Endothelial cell of umbilical vein (primary cell): ENCODE measurements around the gene CELF2. TPM values are rescaled to one million over a fixed set of nuclear protein-coding genes. Genes with fewer than 3 reads are reported as not detected.

Experiments
- BruUV-seq: library from RNA; stranded (reverse); fragments of 400-500 nt; replicated peaks from 2 replicates; lab custom pipeline; 2021; lab: Mats Ljungman, UMichigan
- CTCF ChIA-PET: fragments of 300-600, 350-600 bp; sonication (Branson Sonifier 250); formaldehyde crosslinking; loops from one replicate; lab custom pipeline; 2021; ENCODE audit warnings: antibody characterized with exemption, inconsistent platforms; lab: Charles Lee
- POLR2A ChIA-PET: fragments of 300-600, 350-600 bp; sonication (Branson Sonifier 250); formaldehyde crosslinking; loops from one replicate; lab custom pipeline; 2021; ENCODE audit warnings: antibody characterized with exemption, inconsistent platforms; lab: Charles Lee
- DNase-seq: peaks from one replicate; pipeline ENCODE4 v3.0.0-alpha.2; 2011; ENCODE audit warnings: low read depth, low spot score
- FAIRE-seq: peaks from 2 replicates; lab custom pipeline; 2011; peaks lifted over from hg19 to GRCh38; lab: Jason Lieb, UNC
- H2AFZ ChIP-seq: 2 replicates; pipeline ENCODE4 v1.6.0; 2012; ENCODE audit warnings: low read depth, low read length, control low read depth, inconsistent platforms
- H3K27ac ChIP-seq: 2 replicates; pipeline ENCODE4 v1.5.1; 2011; ENCODE audit warnings: low read depth, mild to moderate bottlenecking, control low read depth, low read length, moderate library complexity; ENCODE audit not compliant: insufficient read depth
- H3K27me3 ChIP-seq, 2 experiments: 2 replicates each; pipeline versions ENCODE4 v1.6.0 to v1.6.1; 2011; ENCODE audit warnings: low read length in 2 of 2, mixed read lengths in 1 of 2; ENCODE audit not compliant: control insufficient read depth in 2 of 2, insufficient read depth in 2 of 2
- H3K36me3 ChIP-seq, 2 experiments: 2 replicates in 1 of 2; 3 replicates in 1 of 2; pipeline ENCODE4 v1.5.1; 2011; ENCODE audit warnings: low read length in 2 of 2, mild to moderate bottlenecking in 1 of 2, moderate library complexity in 1 of 2; ENCODE audit not compliant: control insufficient read depth in 2 of 2, insufficient read depth in 2 of 2; ENCODE audit errors: extremely low read depth in 1 of 2
- H3K4me1 ChIP-seq: 3 replicates; pipeline ENCODE4 v1.5.1; 2011; ENCODE audit warnings: mild to moderate bottlenecking, low read length; ENCODE audit not compliant: control insufficient read depth, insufficient read depth; ENCODE audit errors: extremely low read depth
- H3K4me2 ChIP-seq: 2 replicates; pipeline ENCODE4 v1.6.1; 2011; ENCODE audit warnings: low read length, control low read depth, mixed read lengths; ENCODE audit not compliant: insufficient read depth
- H3K4me3 ChIP-seq, 3 experiments: fragments of 200-600 bp in 1 of 3; sonication (generic), shearing (Covaris generic) in 1 of 3; replicated peaks in 1 of 3; 2 replicates each; pipeline ENCODE4 v1.5.1; 2011 to 2016; ENCODE audit warnings: control low read depth in 3 of 3, low read length in 3 of 3, mild to moderate bottlenecking in 2 of 3, inconsistent platforms in 1 of 3, low read depth in 1 of 3, moderate library complexity in 1 of 3; ENCODE audit not compliant: insufficient read depth in 1 of 3
- H3K79me2 ChIP-seq: 2 replicates; pipeline ENCODE4 v1.6.0; 2012; ENCODE audit warnings: low read length, inconsistent platforms; ENCODE audit not compliant: control insufficient read depth, insufficient read depth
- H3K9ac ChIP-seq: replicated peaks from 2 replicates; pipeline ENCODE3; 2011; ENCODE audit warnings: low read length, control low read depth; ENCODE audit not compliant: insufficient read depth; ENCODE audit errors: extremely low read depth
- H3K9me1 ChIP-seq: replicated peaks from 3 replicates; pipeline ENCODE4 v1.6.0; 2011; ENCODE audit warnings: mild to moderate bottlenecking, low read length; ENCODE audit not compliant: control insufficient read depth, insufficient read depth; ENCODE audit errors: extremely low read depth
- H3K9me3 ChIP-seq: replicated peaks from 2 replicates; pipeline ENCODE4 v1.5.1; 2012; ENCODE audit warnings: low read length, inconsistent platforms; ENCODE audit not compliant: control insufficient read depth, insufficient read depth
- H4K20me1 ChIP-seq: replicated peaks from 2 replicates; pipeline ENCODE3; 2011; ENCODE audit warnings: mild to moderate bottlenecking, low read length; ENCODE audit not compliant: control insufficient read depth, insufficient read depth; ENCODE audit errors: extremely low read depth
- EZH2 ChIP-seq: IDR thresholded peaks from 2 replicates; pipeline ENCODE4 v1.6.1; 2012; ENCODE audit warnings: borderline replicate concordance, low read depth, mild to moderate bottlenecking, moderate library complexity, low read length, inconsistent platforms; ENCODE audit not compliant: severe bottlenecking
- FOS ChIP-seq: IDR thresholded peaks from 2 replicates; pipeline ENCODE4 v1.6.1; 2011; ENCODE audit warnings: mild to moderate bottlenecking, low read length, moderate library complexity, borderline replicate concordance; ENCODE audit not compliant: insufficient read depth
- GATA2 ChIP-seq: IDR thresholded peaks from 2 replicates; pipeline ENCODE4 v1.7.0; 2011; ENCODE audit warnings: low read depth, mild to moderate bottlenecking, moderate library complexity, mixed read lengths, low read length; ENCODE audit not compliant: insufficient read length, insufficient read depth
- JUN ChIP-seq: IDR thresholded peaks from 2 replicates; pipeline ENCODE4 v1.6.1; 2011; ENCODE audit warnings: borderline replicate concordance, low read depth; ENCODE audit not compliant: insufficient read length, insufficient read depth
- MYC ChIP-seq: IDR thresholded peaks from one replicate; pipeline ENCODE4 v1.6.1; 2011; ENCODE audit warnings: mild to moderate bottlenecking, low read depth, low read length
- POLR2A ChIP-seq: IDR thresholded peaks from 2 replicates; pipeline ENCODE4 v1.6.1; 2012; ENCODE audit warnings: low read depth, mild to moderate bottlenecking, control low read depth, low read length
- POLR2AphosphoS5 ChIP-seq: IDR thresholded peaks from 2 replicates; pipeline ENCODE4 v1.6.1; 2012; ENCODE audit warnings: low read depth, mild to moderate bottlenecking, control low read depth, low read length, moderate library complexity; ENCODE audit not compliant: insufficient read depth
- dilution Hi-C: fragments of 300-500 bp; cut with MboI; formaldehyde crosslinking; loops from one replicate; pipeline ENCODE4 v1.15.0; 2019; ENCODE audit warnings: low sequenced_read_pairs; ENCODE audit not compliant: extremely low pct_ligation_motif_present
- intact Hi-C: fragments of 100-400 bp; cut with micrococcal nuclease; formaldehyde crosslinking; loops from one replicate; pipeline ENCODE4 v1.10.0; 2022
- polyA plus RNA-seq, 4 experiments: library from polyadenylated mRNA; depleted of rRNA in 3 of 4; stranded (reverse) in 3 of 4; unstranded in 1 of 4; fragments of >200 nt; gene quantifications; 2 replicates each; pipeline versions ENCODE4 v1.2.1 to v1.2.3, GENCODE V29; 2011 to 2012; ENCODE audit warnings: missing spikeins in 1 of 4
- total RNA-seq: library from RNA; stranded (reverse); gene quantifications from 2 replicates; pipeline ENCODE4 v1.2.3, GENCODE V29; 2021
- TF ChIP-seq, protein P1 (sequence below), 2 donors: IDR thresholded peaks; 1 replicate in 1 of 2; 2 replicates in 1 of 2; pipeline ENCODE4 v1.5.1; 2011; ENCODE audit warnings: low read length in 2 of 2, mild to moderate bottlenecking in 2 of 2, moderate library complexity in 2 of 2, control low read depth in 1 of 2, inconsistent platforms in 1 of 2, low read depth in 1 of 2; ENCODE audit not compliant: insufficient read depth in 1 of 2; ENCODE audit errors: extremely low read depth in 1 of 2
- TF ChIP-seq, protein P2 (sequence below): IDR thresholded peaks from 2 replicates; pipeline ENCODE4 v1.6.1; 2011; ENCODE audit not compliant: insufficient read depth, insufficient read length

Gene CELF2
- total and polyA plus RNA-seq, 2 donors (not counting 3 experiments of a cell fraction or from before 2014, with no cell fraction given) = 21.6 to 42.6 TPM

DNA sequence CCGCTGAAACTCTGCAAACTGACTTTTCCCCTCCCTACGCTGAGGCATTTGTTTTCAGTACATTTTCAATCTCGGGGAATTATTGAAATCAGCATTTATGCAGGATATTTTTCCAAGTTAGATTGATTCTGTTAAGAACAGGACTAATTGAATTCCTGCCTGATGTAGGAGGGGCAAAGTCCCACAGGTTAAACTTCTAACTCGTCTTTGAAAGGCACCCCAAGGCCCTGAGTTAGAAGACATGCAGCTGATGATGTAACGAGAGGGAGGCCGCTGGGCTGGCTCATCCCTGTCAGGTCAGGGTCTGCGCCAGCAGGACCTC is 253.1 kb downstream of the CELF2 start:
- Histone ChIP-seq H2AFZ (no peak overlapping the region), H3K27ac (no peak overlapping the region), H3K4me1 (no peaks in the 10 kb centered on the region), H3K9me1 (no peaks in the 10 kb centered on the region), H3K4me2 (no peak overlapping the region), H3K79me2 (no peaks in the 10 kb centered on the region), H3K36me3 (no peaks in the 10 kb centered on the region), H3K4me3 (no peak overlapping the region), H3K27me3 (no peaks in the 10 kb centered on the region), H3K9me3 (no peaks in the 10 kb centered on the region), H3K9ac (no peak overlapping the region), H4K20me1 (no peaks in the 10 kb centered on the region)
- dilution Hi-C loops = no loop called here
- ChIA-PET POLR2A (no interaction called here), CTCF (interaction anchor here (0.6 to 4.6 kb wide), 36 partner anchors 8 to 1941 kb away, joined by 3 to 82 read pairs (median 5); partner anchors contain the start of gene CELF2)
- TF ChIP-seq JUN (no peak), POLR2A (no peak), POLR2AphosphoS5 (no peak), GATA2 (no peak), MYC (no peak), FOS (no peak), EZH2 (no peak)
- TF ChIP-seq, protein P1, sequence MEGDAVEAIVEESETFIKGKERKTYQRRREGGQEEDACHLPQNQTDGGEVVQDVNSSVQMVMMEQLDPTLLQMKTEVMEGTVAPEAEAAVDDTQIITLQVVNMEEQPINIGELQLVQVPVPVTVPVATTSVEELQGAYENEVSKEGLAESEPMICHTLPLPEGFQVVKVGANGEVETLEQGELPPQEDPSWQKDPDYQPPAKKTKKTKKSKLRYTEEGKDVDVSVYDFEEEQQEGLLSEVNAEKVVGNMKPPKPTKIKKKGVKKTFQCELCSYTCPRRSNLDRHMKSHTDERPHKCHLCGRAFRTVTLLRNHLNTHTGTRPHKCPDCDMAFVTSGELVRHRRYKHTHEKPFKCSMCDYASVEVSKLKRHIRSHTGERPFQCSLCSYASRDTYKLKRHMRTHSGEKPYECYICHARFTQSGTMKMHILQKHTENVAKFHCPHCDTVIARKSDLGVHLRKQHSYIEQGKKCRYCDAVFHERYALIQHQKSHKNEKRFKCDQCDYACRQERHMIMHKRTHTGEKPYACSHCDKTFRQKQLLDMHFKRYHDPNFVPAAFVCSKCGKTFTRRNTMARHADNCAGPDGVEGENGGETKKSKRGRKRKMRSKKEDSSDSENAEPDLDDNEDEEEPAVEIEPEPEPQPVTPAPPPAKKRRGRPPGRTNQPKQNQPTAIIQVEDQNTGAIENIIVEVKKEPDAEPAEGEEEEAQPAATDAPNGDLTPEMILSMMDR (IDR thresholded peaks at IDR 0.05; ENCODE audit: extremely low read depth in 1 of 2, insufficient read depth in 1 of 2, low read depth in 1 of 2, low read length in 2 of 2) = no peak
- TF ChIP-seq, protein P2, sequence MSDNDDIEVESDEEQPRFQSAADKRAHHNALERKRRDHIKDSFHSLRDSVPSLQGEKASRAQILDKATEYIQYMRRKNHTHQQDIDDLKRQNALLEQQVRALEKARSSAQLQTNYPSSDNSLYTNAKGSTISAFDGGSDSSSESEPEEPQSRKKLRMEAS = no peak
- FAIRE-seq (no peak), DNase-seq (no peak)
- BruUV-seq = no TSS peak
- intact Hi-C loops = loop anchor here (1.0 to 10.0 kb wide), 12 partner anchors 60 to 1940 kb away; no protein-coding TSS in a partner anchor
